PFSK-1 (cell line): ENCODE data around the gene IL6ST. TPM values are rescaled to one million over a fixed set of nuclear protein-coding genes. Genes with fewer than 3 reads are reported as not detected.
A peak's percentile ranks its signal among the peaks of the same experiment; 100 is the strongest.

Experiments used
- FOXP2 ChIP-seq: optimal IDR thresholded peaks from 2 replicates; pipeline ENCODE3; 2011; ENCODE audit warnings: borderline replicate concordance, control low read depth, inconsistent platforms; ENCODE audit not compliant: insufficient read depth; ENCODE audit errors: extremely low read length, extremely low read depth
- POLR2AphosphoS5 ChIP-seq: IDR thresholded peaks from 2 replicates; pipeline ENCODE4 v1.6.1; 2012; ENCODE audit warnings: low read depth, mild to moderate bottlenecking, control low read depth, low read length, moderate library complexity
- SIN3A ChIP-seq: IDR thresholded peaks from 2 replicates; pipeline ENCODE4 v1.6.1; 2012; ENCODE audit warnings: mild to moderate bottlenecking, low read length, moderate library complexity, borderline replicate concordance; ENCODE audit not compliant: insufficient read depth
- TAF1 ChIP-seq: IDR thresholded peaks from 2 replicates; pipeline ENCODE4 v1.6.1; 2012; ENCODE audit warnings: low read length, control low read depth, borderline replicate concordance; ENCODE audit not compliant: insufficient read depth
- polyA plus RNA-seq: library from polyadenylated mRNA; unstranded; fragments of >200 nt; gene quantifications from one replicate; pipeline ENCODE4 v1.2.1, GENCODE V29; 2012; ENCODE audit warnings: low read depth, missing spikeins; ENCODE audit not compliant: insufficient read length
- TF ChIP-seq, protein P1 (sequence below), 2 experiments: IDR thresholded peaks; 2 replicates each; pipeline versions ENCODE4 v1.6.1 to v1.8.0; 2011 to 2012; ENCODE audit warnings: low read depth in 2 of 2, low read length in 2 of 2, control low read depth in 1 of 2, inconsistent platforms in 1 of 2, mild to moderate bottlenecking in 1 of 2, moderate library complexity in 1 of 2; ENCODE audit not compliant: insufficient read depth in 1 of 2

The IL6ST gene
- 21.0 TPM for polyA plus RNA-seq

DNA sequence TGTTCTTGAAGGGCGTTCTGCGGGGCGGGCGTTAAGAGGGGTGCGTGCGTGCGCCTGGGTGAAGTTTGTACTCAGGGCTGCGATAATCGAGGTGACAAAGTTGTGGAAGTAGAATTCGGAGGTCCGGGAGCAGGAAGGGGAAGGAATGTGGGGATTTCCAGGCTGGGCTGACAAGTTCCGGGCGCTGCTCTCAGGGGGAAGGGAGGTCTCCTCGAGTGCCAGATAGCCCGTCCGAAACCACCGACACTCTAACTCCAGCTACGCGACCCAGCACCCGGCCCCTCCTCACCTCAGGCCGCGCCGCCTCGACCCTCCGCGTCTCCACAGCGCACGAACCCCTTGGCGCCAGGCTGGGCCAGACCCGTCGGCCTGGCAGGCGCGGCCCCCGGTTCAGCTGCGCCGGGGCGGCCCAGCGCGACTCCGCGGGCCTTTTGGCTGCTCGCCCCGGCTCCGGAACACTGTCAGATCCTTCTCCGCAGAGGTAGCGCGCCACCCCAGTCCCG, at the start of gene IL6ST:
IL6ST (minus strand) TSS at position 469 of the 503 bp plus-strand sequence. CDS start 18,685 bp downstream, outside the sequence.
- no peak for TF ChIP-seq FOXP2
- TF ChIP-seq, protein P1, sequence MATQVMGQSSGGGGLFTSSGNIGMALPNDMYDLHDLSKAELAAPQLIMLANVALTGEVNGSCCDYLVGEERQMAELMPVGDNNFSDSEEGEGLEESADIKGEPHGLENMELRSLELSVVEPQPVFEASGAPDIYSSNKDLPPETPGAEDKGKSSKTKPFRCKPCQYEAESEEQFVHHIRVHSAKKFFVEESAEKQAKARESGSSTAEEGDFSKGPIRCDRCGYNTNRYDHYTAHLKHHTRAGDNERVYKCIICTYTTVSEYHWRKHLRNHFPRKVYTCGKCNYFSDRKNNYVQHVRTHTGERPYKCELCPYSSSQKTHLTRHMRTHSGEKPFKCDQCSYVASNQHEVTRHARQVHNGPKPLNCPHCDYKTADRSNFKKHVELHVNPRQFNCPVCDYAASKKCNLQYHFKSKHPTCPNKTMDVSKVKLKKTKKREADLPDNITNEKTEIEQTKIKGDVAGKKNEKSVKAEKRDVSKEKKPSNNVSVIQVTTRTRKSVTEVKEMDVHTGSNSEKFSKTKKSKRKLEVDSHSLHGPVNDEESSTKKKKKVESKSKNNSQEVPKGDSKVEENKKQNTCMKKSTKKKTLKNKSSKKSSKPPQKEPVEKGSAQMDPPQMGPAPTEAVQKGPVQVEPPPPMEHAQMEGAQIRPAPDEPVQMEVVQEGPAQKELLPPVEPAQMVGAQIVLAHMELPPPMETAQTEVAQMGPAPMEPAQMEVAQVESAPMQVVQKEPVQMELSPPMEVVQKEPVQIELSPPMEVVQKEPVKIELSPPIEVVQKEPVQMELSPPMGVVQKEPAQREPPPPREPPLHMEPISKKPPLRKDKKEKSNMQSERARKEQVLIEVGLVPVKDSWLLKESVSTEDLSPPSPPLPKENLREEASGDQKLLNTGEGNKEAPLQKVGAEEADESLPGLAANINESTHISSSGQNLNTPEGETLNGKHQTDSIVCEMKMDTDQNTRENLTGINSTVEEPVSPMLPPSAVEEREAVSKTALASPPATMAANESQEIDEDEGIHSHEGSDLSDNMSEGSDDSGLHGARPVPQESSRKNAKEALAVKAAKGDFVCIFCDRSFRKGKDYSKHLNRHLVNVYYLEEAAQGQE (IDR thresholded peaks at IDR 0.05; ENCODE audit: insufficient read depth in 1 of 2, low read depth in 2 of 2, low read length in 2 of 2), result peak in 1 of 2 experiments; percentile 44; a peak in 1 of 4 replicates
- peak; percentile 30; the same call in 1 of the 2 replicates for TF ChIP-seq SIN3A
- TF ChIP-seq TAF1, result peak; percentile 79
- peak; percentile 70 for TF ChIP-seq POLR2AphosphoS5

DNA sequence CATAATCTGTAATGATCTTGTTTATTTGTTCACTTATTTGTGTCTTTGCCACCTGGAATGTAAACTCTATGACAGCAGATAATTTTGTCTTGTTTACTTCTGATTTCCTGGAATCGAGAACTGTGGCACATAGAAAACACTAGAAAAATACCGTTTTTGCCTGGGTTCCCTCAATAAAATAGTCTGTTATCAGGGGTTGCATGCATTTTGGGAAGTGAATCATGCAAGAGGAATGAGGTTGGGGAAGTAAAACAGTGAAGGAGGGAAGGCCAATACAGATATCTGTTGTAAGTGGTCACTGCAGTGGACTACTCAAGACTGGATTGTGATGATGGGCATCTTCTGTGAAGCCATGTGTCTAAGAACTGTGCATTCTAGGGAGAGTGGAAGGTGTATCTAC, 45.2 kb upstream of the IL6ST start:
- TF ChIP-seq FOXP2, result no peak
- TF ChIP-seq TAF1, result no peak
- no peak for TF ChIP-seq POLR2AphosphoS5
- no peak for TF ChIP-seq SIN3A
- TF ChIP-seq, protein P1 (IDR thresholded peaks at IDR 0.05; ENCODE audit: insufficient read depth in 1 of 2, low read depth in 2 of 2, low read length in 2 of 2), result no peak

DNA sequence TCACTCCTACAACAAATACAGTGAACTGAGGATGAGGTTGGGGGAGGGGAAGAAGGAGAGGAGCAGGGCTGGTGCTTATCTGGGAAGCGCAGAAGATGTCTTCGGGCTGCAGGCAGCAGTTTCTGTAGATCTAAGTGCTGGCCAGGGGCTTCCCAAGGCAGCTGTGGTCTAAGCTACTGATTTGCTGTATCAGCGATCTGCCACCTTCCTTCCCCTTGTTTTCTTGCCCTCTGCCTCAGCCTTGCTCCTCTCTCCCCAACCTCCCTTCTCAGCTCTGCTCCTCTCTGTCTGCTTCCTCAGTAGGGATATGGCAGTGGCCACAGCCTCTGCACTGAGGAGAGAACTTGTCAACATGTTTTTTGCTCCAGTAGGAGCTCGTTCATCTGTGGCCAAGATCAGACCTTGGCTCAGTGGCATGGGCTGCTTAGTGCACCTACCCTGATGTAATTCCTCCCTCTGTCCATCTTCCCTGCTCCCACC, 42.8 kb upstream of the IL6ST start:
- TF ChIP-seq SIN3A (no peak), TAF1 (no peak), FOXP2 (no peak), POLR2AphosphoS5 (no peak)
- TF ChIP-seq, protein P1 (IDR thresholded peaks at IDR 0.05; ENCODE audit: insufficient read depth in 1 of 2, low read depth in 2 of 2, low read length in 2 of 2), result no peak

DNA sequence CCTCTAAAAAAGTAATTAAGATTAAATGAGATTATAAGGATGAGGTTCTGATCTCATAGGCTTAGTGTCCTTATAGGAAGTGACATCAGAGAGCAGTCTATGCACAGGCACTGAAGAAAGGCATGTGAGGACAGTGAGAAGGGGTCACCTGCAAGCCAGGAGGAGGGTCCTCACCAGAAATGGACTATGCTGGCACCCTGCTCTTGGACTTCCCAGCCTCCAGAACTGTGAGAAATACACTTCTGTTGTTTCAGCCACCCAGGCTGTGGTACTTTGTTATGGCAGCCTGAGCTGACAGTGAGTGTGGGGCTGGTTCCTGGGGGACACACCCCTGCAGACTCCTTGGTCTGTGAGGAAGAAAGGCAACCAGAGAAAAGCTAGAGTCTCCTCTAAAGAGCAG, 34.7 kb upstream of the IL6ST start:
- TF ChIP-seq TAF1 (no peak), FOXP2 (no peak), POLR2AphosphoS5 (no peak), SIN3A (no peak)
- TF ChIP-seq, protein P1 (IDR thresholded peaks at IDR 0.05; ENCODE audit: insufficient read depth in 1 of 2, low read depth in 2 of 2, low read length in 2 of 2), result no peak
